ENCODE results near the gene TMEM167A. TPM values are rescaled to one million over a fixed set of nuclear protein-coding genes. Genes with fewer than 3 reads are reported as not detected.

The TMEM167A gene
- total and polyA plus RNA-seq, 2 donors (not counting 1 experiment from before 2014, with no cell fraction given), result 54.0 to 89.0 TPM

GRCh38 chr5:83059341-83059740, 17.9 kb downstream of the TMEM167A start:
- Histone ChIP-seq H3K79me2 (ENCODE audit: control insufficient read depth, insufficient read depth, low read length) (peaks cover 15% of the 10 kb centered on the region), H3K4me3 (replicated peaks in 1 of 4; ENCODE audit: control extremely low read depth in 1 of 4, insufficient read depth in 1 of 4, low read depth in 3 of 4, low read length in 4 of 4) (no peak overlapping the region), H3K4me2 (ENCODE audit: extremely low read depth, insufficient read depth, low read length) (no peak overlapping the region), H2AFZ (ENCODE audit: low read length) (no peak overlapping the region), H3K27ac (ENCODE audit: insufficient read depth, low read length) (no peak overlapping the region), H3K9me3 (ENCODE audit: control insufficient read depth, insufficient read depth, low read depth, low read length) (no peaks in the 10 kb centered on the region), H4K20me1 (ENCODE audit: control insufficient read depth, extremely low read depth, insufficient read depth, low read length) (no peaks in the 10 kb centered on the region), H3K4me1 (ENCODE audit: control insufficient read depth, extremely low read depth, insufficient read depth, low read length) (no peaks in the 10 kb centered on the region), H3K36me3 (ENCODE audit: control insufficient read depth, insufficient read depth, low read length) (no peaks in the 10 kb centered on the region), H3K9ac (ENCODE audit: insufficient read depth, low read length) (no peak overlapping the region), H3K27me3 (ENCODE audit: control insufficient read depth, insufficient read depth, low read length) (no peaks in the 10 kb centered on the region)
- TF ChIP-seq EZH2 (IDR thresholded peaks at IDR 0.05; ENCODE audit: low read length, missing control alignments) (no peak), CTCF (conservative IDR thresholded peaks at IDR 0.05 in 1 of 2, IDR thresholded peaks at IDR 0.05 in 1 of 2; ENCODE audit: low read depth in 1 of 2, low read length in 2 of 2) (no peak)
- DNase-seq (ENCODE audit: low read depth in 2 of 2), result no peak

- DNase-seq (ENCODE audit: low read depth in 2 of 2), result no peak
- Histone ChIP-seq H2AFZ (ENCODE audit: low read length) (no peak overlapping the region), H3K4me1 (ENCODE audit: control insufficient read depth, extremely low read depth, insufficient read depth, low read length) (no peaks in the 10 kb centered on the region), H3K4me2 (ENCODE audit: extremely low read depth, insufficient read depth, low read length) (no peak overlapping the region), H3K36me3 (ENCODE audit: control insufficient read depth, insufficient read depth, low read length) (no peaks in the 10 kb centered on the region), H4K20me1 (ENCODE audit: control insufficient read depth, extremely low read depth, insufficient read depth, low read length) (no peaks in the 10 kb centered on the region), H3K9ac (ENCODE audit: insufficient read depth, low read length) (no peak overlapping the region), H3K9me3 (ENCODE audit: control insufficient read depth, insufficient read depth, low read depth, low read length) (no peaks in the 10 kb centered on the region), H3K4me3 (replicated peaks in 1 of 4; ENCODE audit: control extremely low read depth in 1 of 4, insufficient read depth in 1 of 4, low read depth in 3 of 4, low read length in 4 of 4) (no peak overlapping the region), H3K79me2 (ENCODE audit: control insufficient read depth, insufficient read depth, low read length) (peaks cover 12% of the 10 kb centered on the region), H3K27ac (ENCODE audit: insufficient read depth, low read length) (no peak overlapping the region), H3K27me3 (ENCODE audit: control insufficient read depth, insufficient read depth, low read length) (no peaks in the 10 kb centered on the region)
- no peak for TF ChIP-seq EZH2 (IDR thresholded peaks at IDR 0.05; ENCODE audit: low read length, missing control alignments)
- no peak for TF ChIP-seq CTCF (conservative IDR thresholded peaks at IDR 0.05 in 1 of 2, IDR thresholded peaks at IDR 0.05 in 1 of 2; ENCODE audit: low read depth in 1 of 2, low read length in 2 of 2)
Observed at GRCh38 chr5:83058726-83059125, 18.5 kb downstream of the TMEM167A start.

GRCh38 chr5:83055166-83055565, 22.0 kb downstream of the TMEM167A start:
- no peak overlapping the region for H3K9ac ChIP-seq (ENCODE audit: insufficient read depth, low read length)
- H3K27me3 ChIP-seq (ENCODE audit: control insufficient read depth, insufficient read depth, low read length), result no peaks in the 10 kb centered on the region
- H2AFZ ChIP-seq (ENCODE audit: low read length), result no peak overlapping the region
- no peak for DNase-seq (ENCODE audit: low read depth in 2 of 2)
- no peak overlapping the region for H3K4me2 ChIP-seq (ENCODE audit: extremely low read depth, insufficient read depth, low read length)
- H3K36me3 ChIP-seq (ENCODE audit: control insufficient read depth, insufficient read depth, low read length), result no peaks in the 10 kb centered on the region
- H3K4me1 ChIP-seq (ENCODE audit: control insufficient read depth, extremely low read depth, insufficient read depth, low read length), result no peaks in the 10 kb centered on the region
- H3K79me2 ChIP-seq (ENCODE audit: control insufficient read depth, insufficient read depth, low read length), result peaks cover 2% of the 10 kb centered on the region
- H3K27ac ChIP-seq (ENCODE audit: insufficient read depth, low read length), result no peak overlapping the region
- no peak overlapping the region for H3K4me3 ChIP-seq (replicated peaks in 1 of 4; ENCODE audit: control extremely low read depth in 1 of 4, insufficient read depth in 1 of 4, low read depth in 3 of 4, low read length in 4 of 4)
- no peaks in the 10 kb centered on the region for H4K20me1 ChIP-seq (ENCODE audit: control insufficient read depth, extremely low read depth, insufficient read depth, low read length)
- TF ChIP-seq EZH2 (IDR thresholded peaks at IDR 0.05; ENCODE audit: low read length, missing control alignments) (no peak), CTCF (conservative IDR thresholded peaks at IDR 0.05 in 1 of 2, IDR thresholded peaks at IDR 0.05 in 1 of 2; ENCODE audit: low read depth in 1 of 2, low read length in 2 of 2) (no peak)
- no peaks in the 10 kb centered on the region for H3K9me3 ChIP-seq (ENCODE audit: control insufficient read depth, insufficient read depth, low read depth, low read length)

All from fibroblast of lung (primary cell).